HepG2 (cell line): ENCODE results near the gene RAB34. TPM values are rescaled to one million over a fixed set of nuclear protein-coding genes. Genes with fewer than 3 reads are reported as not detected.

Experiments
- ARHGAP35 ChIP-seq: sonication (generic); formaldehyde crosslinking; IDR thresholded peaks from 2 replicates; pipeline ENCODE4 v1.9.0; 2022; ENCODE audit warnings: mild to moderate bottlenecking, inconsistent platforms, moderate library complexity, missing genetic modification reagents, borderline replicate concordance
- CHD2 ChIP-seq: IDR thresholded peaks from 2 replicates; pipeline ENCODE4 v1.6.1; 2011; ENCODE audit warnings: low read depth, low read length, improper control_type of control experiment
- CTCF ChIP-seq: sonication (generic); formaldehyde crosslinking; IDR thresholded peaks from 2 replicates; pipeline ENCODE4 v1.5.0; 2020; ENCODE audit warnings: mild to moderate bottlenecking, missing genetic modification reagents, moderate library complexity
- FOSL2 ChIP-seq: sonication (generic); formaldehyde crosslinking; IDR thresholded peaks from 2 replicates; pipeline ENCODE4 v1.4.0; 2020; ENCODE audit warnings: missing genetic modification reagents
- HDAC2 ChIP-seq: sonication (generic); formaldehyde crosslinking; IDR thresholded peaks from 2 replicates; pipeline ENCODE4 v1.4.0; 2020; ENCODE audit warnings: missing genetic modification reagents
- IRX3 ChIP-seq: sonication (generic); formaldehyde crosslinking; IDR thresholded peaks from 2 replicates; pipeline ENCODE4 v1.8.1; 2023; ENCODE audit warnings: mild to moderate bottlenecking, low read depth, missing genetic modification reagents, borderline replicate concordance
- KMT2B ChIP-seq: IDR thresholded peaks from 2 replicates; pipeline ENCODE4 v1.6.1; 2016; ENCODE audit warnings: missing genetic modification reagents, missing compliant biosample characterization
- NFE2L1 ChIP-seq: sonication (generic); formaldehyde crosslinking; IDR thresholded peaks from 2 replicates; pipeline ENCODE4 v1.4.0; 2020; ENCODE audit warnings: missing genetic modification reagents, mild to moderate bottlenecking, borderline replicate concordance
- NR2F2 ChIP-seq: IDR thresholded peaks from 2 replicates; pipeline ENCODE4 v1.6.1; 2012; ENCODE audit warnings: low read depth, inconsistent platforms, borderline replicate concordance
- PCBP1 ChIP-seq: fragments of 200-400 bp; formaldehyde crosslinking; IDR thresholded peaks from 2 replicates; pipeline ENCODE4 v1.6.1; 2017; ENCODE audit warnings: mild to moderate bottlenecking, low read depth, low read length, borderline replicate concordance
- RCOR2 ChIP-seq: IDR thresholded peaks from 2 replicates; pipeline ENCODE4 v1.6.1; 2016; ENCODE audit warnings: missing biosample characterization, missing genetic modification reagents
- SAFB2 ChIP-seq: sonication (generic); formaldehyde crosslinking; IDR thresholded peaks from 2 replicates; pipeline ENCODE4 v1.5.1; 2020; ENCODE audit warnings: missing genetic modification reagents, low read depth, mild to moderate bottlenecking, borderline replicate concordance
- TARDBP ChIP-seq: sonication (generic); formaldehyde crosslinking; IDR thresholded peaks from 2 replicates; pipeline ENCODE4 v1.8.0; 2022; ENCODE audit warnings: mild to moderate bottlenecking, missing genetic modification reagents
- TSC22D2 ChIP-seq: sonication (generic); formaldehyde crosslinking; IDR thresholded peaks from 2 replicates; pipeline ENCODE4 v1.5.1; 2020; ENCODE audit warnings: missing genetic modification reagents, mild to moderate bottlenecking, borderline replicate concordance
- ZNF235 ChIP-seq: sonication (generic); formaldehyde crosslinking; IDR thresholded peaks from 2 replicates; pipeline ENCODE4 v1.8.1; 2023; ENCODE audit warnings: mild to moderate bottlenecking, missing genetic modification reagents, borderline replicate concordance
- ZNF484 ChIP-seq: sonication (generic); formaldehyde crosslinking; IDR thresholded peaks from 2 replicates; pipeline ENCODE4 v1.5.1; 2020; ENCODE audit warnings: mild to moderate bottlenecking, low read depth, missing genetic modification reagents, borderline replicate concordance
- ZNF784 ChIP-seq: sonication (generic); formaldehyde crosslinking; IDR thresholded peaks from 2 replicates; pipeline ENCODE4 v1.5.1; 2020; ENCODE audit warnings: missing genetic modification reagents, mild to moderate bottlenecking, borderline replicate concordance
- ZZZ3 ChIP-seq: sonication (generic); formaldehyde crosslinking; IDR thresholded peaks from 2 replicates; pipeline ENCODE4 v1.4.0; 2020; ENCODE audit warnings: missing genetic modification reagents, mild to moderate bottlenecking, borderline replicate concordance
- polyA plus RNA-seq, 8 experiments: library from polyadenylated mRNA; depleted of rRNA in 3 of 8; stranded (reverse) in 7 of 8; unstranded in 1 of 8; fragments of >200 nt; fragmentation: Illumina TruSeq in 4 of 8; extraction: Trizol in 4 of 8; gene quantifications; 2 replicates each; pipeline versions ENCODE4 v1.2.1 to v1.2.3, GENCODE V29; 2011 to 2016; ENCODE audit warnings: low read depth in 4 of 8, missing spikeins in 1 of 8, mixed read lengths in 1 of 8; ENCODE audit not compliant: insufficient read depth in 1 of 8
- total RNA-seq, 5 experiments: library from RNA; depleted of rRNA; stranded (reverse); fragments of >200 nt; fragmentation: Illumina TruSeq; extraction: Trizol; gene quantifications; 2 replicates each; pipeline ENCODE4 v1.2.3, GENCODE V29; 2016; ENCODE audit warnings: low read depth in 1 of 5
- TF ChIP-seq, protein P1 (sequence below): IDR thresholded peaks from 2 replicates; pipeline ENCODE4 v1.6.1; 2016; ENCODE audit warnings: control low read depth
- TF ChIP-seq, protein P2 (sequence below): sonication (generic); formaldehyde crosslinking; IDR thresholded peaks from 2 replicates; pipeline ENCODE4 v1.9.0; 2021; ENCODE audit warnings: mild to moderate bottlenecking, missing genetic modification reagents

Gene RAB34
- total and polyA plus RNA-seq, 2 of the 13 experiments (the other 11 are each of a cell fraction or from before 2014, with no cell fraction given), result 0.49 TPM; not detected in 1

DNA sequence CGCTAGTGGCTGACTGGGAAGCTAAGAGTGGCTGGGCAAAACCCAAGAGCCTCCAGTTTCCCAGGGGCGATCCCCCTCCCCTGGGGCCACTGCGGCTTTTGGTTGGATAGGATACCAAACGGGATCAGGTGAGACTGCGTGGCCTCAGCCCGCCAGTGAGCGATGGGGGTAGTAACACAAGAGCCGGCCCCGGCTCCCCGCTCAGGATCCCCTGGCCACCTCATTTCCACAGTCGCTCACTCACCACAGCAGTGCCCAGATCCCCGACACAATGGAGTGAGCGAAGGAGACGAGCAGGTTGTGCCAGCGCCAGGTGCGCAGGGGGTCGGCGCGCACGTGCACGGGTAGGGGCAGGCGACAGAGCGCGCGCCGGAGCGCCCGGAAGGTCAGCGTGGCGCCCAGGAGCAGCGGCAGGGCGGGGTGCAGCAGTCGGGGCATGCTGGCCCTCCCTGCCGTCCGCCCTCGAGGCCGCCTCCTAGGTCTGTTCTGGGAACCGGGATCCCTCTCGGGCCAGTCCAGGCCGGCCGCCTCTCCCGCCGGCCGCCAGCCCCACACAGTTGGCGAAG, 8.1 kb upstream of the RAB34 start (continued):
- TF ChIP-seq, protein P1, sequence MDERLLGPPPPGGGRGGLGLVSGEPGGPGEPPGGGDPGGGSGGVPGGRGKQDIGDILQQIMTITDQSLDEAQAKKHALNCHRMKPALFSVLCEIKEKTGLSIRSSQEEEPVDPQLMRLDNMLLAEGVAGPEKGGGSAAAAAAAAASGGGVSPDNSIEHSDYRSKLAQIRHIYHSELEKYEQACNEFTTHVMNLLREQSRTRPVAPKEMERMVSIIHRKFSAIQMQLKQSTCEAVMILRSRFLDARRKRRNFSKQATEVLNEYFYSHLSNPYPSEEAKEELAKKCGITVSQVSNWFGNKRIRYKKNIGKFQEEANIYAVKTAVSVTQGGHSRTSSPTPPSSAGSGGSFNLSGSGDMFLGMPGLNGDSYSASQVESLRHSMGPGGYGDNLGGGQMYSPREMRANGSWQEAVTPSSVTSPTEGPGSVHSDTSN (CRISPR knock-in tag), result no peak
- TF ChIP-seq TSC22D2 (CRISPR knock-in tag) (no peak), KMT2B (CRISPR knock-in tag) (no peak), IRX3 (CRISPR knock-in tag) (no peak), ZNF484 (CRISPR knock-in tag) (no peak), TARDBP (no peak; the same call in 1 of the 2 replicates), HDAC2 (CRISPR knock-in tag) (no peak), RCOR2 (CRISPR knock-in tag) (no peak), ZNF784 (peak; percentile 93; the same call in 1 of the 2 replicates), SAFB2 (CRISPR knock-in tag) (peak; percentile 72; the same call in 1 of the 2 replicates), CHD2 (0 out of 2 replicates have a peak, but pooled peaks have one; percentile 31), ZNF235 (no peak), NFE2L1 (CRISPR knock-in tag) (peak; percentile 22; the same call in 1 of the 2 replicates), PCBP1 (0 out of 2 replicates have a peak, but pooled peaks have one; percentile 35), NR2F2 (peak; percentile 38; the same call in 1 of the 2 replicates), CTCF (CRISPR knock-in tag) (no peak), ZZZ3 (CRISPR knock-in tag) (no peak), FOSL2 (CRISPR knock-in tag) (peak; percentile 5; the same call in 1 of the 2 replicates), ARHGAP35 (CRISPR knock-in tag) (no peak)
- TF ChIP-seq, protein P2, sequence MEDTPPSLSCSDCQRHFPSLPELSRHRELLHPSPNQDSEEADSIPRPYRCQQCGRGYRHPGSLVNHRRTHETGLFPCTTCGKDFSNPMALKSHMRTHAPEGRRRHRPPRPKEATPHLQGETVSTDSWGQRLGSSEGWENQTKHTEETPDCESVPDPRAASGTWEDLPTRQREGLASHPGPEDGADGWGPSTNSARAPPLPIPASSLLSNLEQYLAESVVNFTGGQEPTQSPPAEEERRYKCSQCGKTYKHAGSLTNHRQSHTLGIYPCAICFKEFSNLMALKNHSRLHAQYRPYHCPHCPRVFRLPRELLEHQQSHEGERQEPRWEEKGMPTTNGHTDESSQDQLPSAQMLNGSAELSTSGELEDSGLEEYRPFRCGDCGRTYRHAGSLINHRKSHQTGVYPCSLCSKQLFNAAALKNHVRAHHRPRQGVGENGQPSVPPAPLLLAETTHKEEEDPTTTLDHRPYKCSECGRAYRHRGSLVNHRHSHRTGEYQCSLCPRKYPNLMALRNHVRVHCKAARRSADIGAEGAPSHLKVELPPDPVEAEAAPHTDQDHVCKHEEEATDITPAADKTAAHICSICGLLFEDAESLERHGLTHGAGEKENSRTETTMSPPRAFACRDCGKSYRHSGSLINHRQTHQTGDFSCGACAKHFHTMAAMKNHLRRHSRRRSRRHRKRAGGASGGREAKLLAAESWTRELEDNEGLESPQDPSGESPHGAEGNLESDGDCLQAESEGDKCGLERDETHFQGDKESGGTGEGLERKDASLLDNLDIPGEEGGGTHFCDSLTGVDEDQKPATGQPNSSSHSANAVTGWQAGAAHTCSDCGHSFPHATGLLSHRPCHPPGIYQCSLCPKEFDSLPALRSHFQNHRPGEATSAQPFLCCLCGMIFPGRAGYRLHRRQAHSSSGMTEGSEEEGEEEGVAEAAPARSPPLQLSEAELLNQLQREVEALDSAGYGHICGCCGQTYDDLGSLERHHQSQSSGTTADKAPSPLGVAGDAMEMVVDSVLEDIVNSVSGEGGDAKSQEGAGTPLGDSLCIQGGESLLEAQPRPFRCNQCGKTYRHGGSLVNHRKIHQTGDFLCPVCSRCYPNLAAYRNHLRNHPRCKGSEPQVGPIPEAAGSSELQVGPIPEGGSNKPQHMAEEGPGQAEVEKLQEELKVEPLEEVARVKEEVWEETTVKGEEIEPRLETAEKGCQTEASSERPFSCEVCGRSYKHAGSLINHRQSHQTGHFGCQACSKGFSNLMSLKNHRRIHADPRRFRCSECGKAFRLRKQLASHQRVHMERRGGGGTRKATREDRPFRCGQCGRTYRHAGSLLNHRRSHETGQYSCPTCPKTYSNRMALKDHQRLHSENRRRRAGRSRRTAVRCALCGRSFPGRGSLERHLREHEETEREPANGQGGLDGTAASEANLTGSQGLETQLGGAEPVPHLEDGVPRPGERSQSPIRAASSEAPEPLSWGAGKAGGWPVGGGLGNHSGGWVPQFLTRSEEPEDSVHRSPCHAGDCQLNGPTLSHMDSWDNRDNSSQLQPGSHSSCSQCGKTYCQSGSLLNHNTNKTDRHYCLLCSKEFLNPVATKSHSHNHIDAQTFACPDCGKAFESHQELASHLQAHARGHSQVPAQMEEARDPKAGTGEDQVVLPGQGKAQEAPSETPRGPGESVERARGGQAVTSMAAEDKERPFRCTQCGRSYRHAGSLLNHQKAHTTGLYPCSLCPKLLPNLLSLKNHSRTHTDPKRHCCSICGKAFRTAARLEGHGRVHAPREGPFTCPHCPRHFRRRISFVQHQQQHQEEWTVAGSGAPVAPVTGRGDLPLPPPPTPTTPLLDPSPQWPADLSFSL (CRISPR knock-in tag), result no peak
